Transverse colon (tissue), 4 donors: ENCODE data around the gene GNAL. TPM values are rescaled to one million over a fixed set of nuclear protein-coding genes. Genes with fewer than 3 reads are reported as not detected.

Experiments
- DNase-seq: peaks from one replicate; pipeline ENCODE4 v3.0.0-alpha.2; 2019
- H3K27ac ChIP-seq, 4 donors: fragments of 200-600 bp; sonication (generic); 2 replicates each; pipeline ENCODE4 v1.5.1; 2016 to 2018; ENCODE audit warnings: inconsistent platforms in 4 of 4
- H3K27me3 ChIP-seq: fragments of 200-600 bp; sonication (generic); 2 replicates; pipeline ENCODE4 v1.5.1; 2017; ENCODE audit warnings: inconsistent platforms
- H3K36me3 ChIP-seq, 4 donors: fragments of 200-600 bp; sonication (generic); 2 replicates each; pipeline ENCODE4 v1.5.1; 2017 to 2019; ENCODE audit warnings: inconsistent platforms in 4 of 4
- H3K4me1 ChIP-seq, 4 donors: fragments of 200-600 bp; sonication (generic); 2 replicates each; pipeline ENCODE4 v1.5.1; 2017 to 2020; ENCODE audit warnings: inconsistent platforms in 4 of 4
- H3K4me3 ChIP-seq, 4 donors: fragments of 200-600 bp; sonication (generic); 1 replicate in 1 of 4; 2 replicates in 3 of 4; pipeline versions ENCODE4 v1.5.1 to v1.6.1; 2017 to 2019; ENCODE audit warnings: inconsistent platforms in 4 of 4
- H3K9me3 ChIP-seq, 2 donors: fragments of 200-600 bp; sonication (generic); 2 replicates each; pipeline ENCODE4 v1.5.1; 2017 to 2019; ENCODE audit warnings: inconsistent platforms in 2 of 2
- EP300 ChIP-seq: sonication (generic); formaldehyde crosslinking; IDR thresholded peaks from one replicate; pipeline ENCODE4 v1.6.1; 2017; ENCODE audit warnings: antibody characterized with exemption, low read depth
- POLR2A ChIP-seq: fragments of 450-650 bp; IDR thresholded peaks from one replicate; pipeline ENCODE4 v1.6.1; 2016; ENCODE audit warnings: antibody characterized with exemption, mild to moderate bottlenecking, moderate library complexity
- POLR2AphosphoS5 ChIP-seq, 3 donors: sonication (generic); formaldehyde crosslinking; IDR thresholded peaks; one replicate each; pipeline ENCODE4 v1.6.1; 2016; ENCODE audit warnings: antibody characterized with exemption in 3 of 3
- WGBS, 2 donors: methylation state at CpG; one replicate each; pipeline ENCODE4 v1.1.5; 2018; ENCODE audit warnings: low coverage in 1 of 2; 5-methylcytosine and 5-hydroxymethylcytosine counted together
- in situ Hi-C, 4 donors: fragments of 200-750 bp; cut with MboI; loops; one replicate each; pipeline versions ENCODE4 v1.15.0 to v1.15.1; 2017; ENCODE audit warnings: low sequenced_read_pairs in 3 of 4, low pct_ligation_motif_present in 1 of 4, low pct_unique_long_range_greater_than_20kb in 1 of 4
- intact Hi-C: fragments of 100-400 bp; cut with DNase I; formaldehyde crosslinking; loops from one replicate; pipeline ENCODE4 v1.15.1; 2023; ENCODE audit warnings: low total_unique reads
- total RNA-seq, 4 donors: library from RNA; depleted of rRNA; stranded (reverse); fragments of >200 nt; gene quantifications; one replicate each; pipeline ENCODE4 v1.1.0, GENCODE V29; 2016
- TF ChIP-seq, protein P1 (sequence below), 5 experiments: fragments of 200-600 bp in 3 of 5; fragments of 450-650 bp in 2 of 5; sonication (generic) in 3 of 5; IDR thresholded peaks; 1 replicate in 2 of 5; 2 replicates in 3 of 5; pipeline ENCODE4 v1.5.1; 2016 to 2017; ENCODE audit warnings: antibody characterized with exemption in 5 of 5, inconsistent platforms in 3 of 5, mild to moderate bottlenecking in 2 of 5, moderate library complexity in 1 of 5

GNAL gene
- total RNA-seq, 4 donors from 2014 or later = 2.9 to 7.4 (median 7.2) TPM

DNA sequence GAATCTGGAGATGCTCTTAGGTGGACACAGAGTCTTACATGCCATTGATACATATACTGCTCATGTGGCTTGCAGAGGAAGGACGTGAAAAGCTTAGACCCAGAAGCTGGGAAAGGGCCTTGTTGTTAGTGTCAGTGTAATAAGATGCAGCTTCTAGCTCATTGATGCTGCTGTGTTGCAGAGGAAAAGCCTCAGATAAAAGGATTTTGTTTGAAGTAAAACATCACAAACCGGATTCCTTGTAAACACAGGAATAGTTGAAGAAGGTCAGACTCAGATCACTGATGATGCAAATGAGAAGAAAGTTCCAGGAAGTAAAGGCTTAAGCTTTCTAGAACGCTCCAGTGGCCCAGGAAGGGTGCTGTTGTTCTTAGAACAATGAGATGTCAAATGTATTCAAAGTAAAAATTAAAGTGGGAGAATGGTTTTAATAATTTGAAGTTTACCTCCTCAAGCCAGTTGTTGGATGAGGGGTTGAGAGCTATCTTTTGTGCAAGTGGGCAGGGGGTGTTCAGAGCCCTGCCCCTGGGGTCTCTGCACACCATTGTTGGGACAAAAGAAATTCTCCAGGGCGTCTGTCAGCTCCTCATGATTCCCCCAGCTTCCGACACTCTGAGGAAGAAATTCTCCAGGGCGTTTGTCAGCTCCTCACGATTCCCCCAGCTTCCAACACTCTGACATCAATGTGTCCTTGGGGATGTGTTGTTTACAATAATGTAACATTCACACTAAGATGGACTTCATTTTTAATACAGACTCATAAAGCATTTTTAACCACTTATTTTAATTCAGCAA lies 100.8 kb downstream of the GNAL start:
- DNase-seq = no peak
- H3K9me3 ChIP-seq = no peaks in the 10 kb centered on the region
- in situ Hi-C loops (no loop called here), intact Hi-C loops (no loop called here)
- H3K4me1 ChIP-seq = no peaks in the 10 kb centered on the region
- 61% methylated on average over 3 to 7 of the region's 7 CpGs for WGBS, 2 donors
- TF ChIP-seq, protein P1, sequence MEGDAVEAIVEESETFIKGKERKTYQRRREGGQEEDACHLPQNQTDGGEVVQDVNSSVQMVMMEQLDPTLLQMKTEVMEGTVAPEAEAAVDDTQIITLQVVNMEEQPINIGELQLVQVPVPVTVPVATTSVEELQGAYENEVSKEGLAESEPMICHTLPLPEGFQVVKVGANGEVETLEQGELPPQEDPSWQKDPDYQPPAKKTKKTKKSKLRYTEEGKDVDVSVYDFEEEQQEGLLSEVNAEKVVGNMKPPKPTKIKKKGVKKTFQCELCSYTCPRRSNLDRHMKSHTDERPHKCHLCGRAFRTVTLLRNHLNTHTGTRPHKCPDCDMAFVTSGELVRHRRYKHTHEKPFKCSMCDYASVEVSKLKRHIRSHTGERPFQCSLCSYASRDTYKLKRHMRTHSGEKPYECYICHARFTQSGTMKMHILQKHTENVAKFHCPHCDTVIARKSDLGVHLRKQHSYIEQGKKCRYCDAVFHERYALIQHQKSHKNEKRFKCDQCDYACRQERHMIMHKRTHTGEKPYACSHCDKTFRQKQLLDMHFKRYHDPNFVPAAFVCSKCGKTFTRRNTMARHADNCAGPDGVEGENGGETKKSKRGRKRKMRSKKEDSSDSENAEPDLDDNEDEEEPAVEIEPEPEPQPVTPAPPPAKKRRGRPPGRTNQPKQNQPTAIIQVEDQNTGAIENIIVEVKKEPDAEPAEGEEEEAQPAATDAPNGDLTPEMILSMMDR (IDR thresholded peaks at IDR 0.05) = no peak
- TF ChIP-seq POLR2AphosphoS5 (IDR thresholded peaks at IDR 0.05) = no peak
- no peak for TF ChIP-seq POLR2A
- no peak for TF ChIP-seq EP300
- no peaks in the 10 kb centered on the region for H3K36me3 ChIP-seq
- H3K4me3 ChIP-seq = no peak overlapping the region
- H3K27ac ChIP-seq = no peak overlapping the region
- no peaks in the 10 kb centered on the region for H3K27me3 ChIP-seq

- in situ Hi-C loops = no loop called here
- Histone ChIP-seq H3K36me3 (no peaks in the 10 kb centered on the region), H3K27me3 (no peaks in the 10 kb centered on the region), H3K4me3 (no peak overlapping the region), H3K9me3 (no peaks in the 10 kb centered on the region), H3K4me1 (no peaks in the 10 kb centered on the region), H3K27ac (no peak overlapping the region)
- intact Hi-C loops = no loop called here
- no peak for DNase-seq
- no peak for TF ChIP-seq EP300
- TF ChIP-seq, protein P1 (IDR thresholded peaks at IDR 0.05) = no peak
- TF ChIP-seq POLR2AphosphoS5 (IDR thresholded peaks at IDR 0.05) = no peak
- TF ChIP-seq POLR2A = no peak
- 74 to 75% methylated on average over 2 to 3 of the region's 3 CpGs for WGBS, 2 donors
Observed at GRCh38 chr18:11791131-11791530, 102.1 kb downstream of the GNAL start.

GRCh38 chr18:11792632-11793031 lies 103.6 kb downstream of the GNAL start:
- Histone ChIP-seq H3K4me1 (no peaks in the 10 kb centered on the region), H3K4me3 (no peak overlapping the region), H3K27ac (no peak overlapping the region), H3K27me3 (no peaks in the 10 kb centered on the region), H3K9me3 (no peaks in the 10 kb centered on the region), H3K36me3 (no peaks in the 10 kb centered on the region)
- intact Hi-C loops (no loop called here), in situ Hi-C loops (no loop called here)
- no peak for TF ChIP-seq EP300
- no peak for TF ChIP-seq POLR2AphosphoS5 (IDR thresholded peaks at IDR 0.05)
- TF ChIP-seq, protein P1 (IDR thresholded peaks at IDR 0.05) = no peak
- no peak for TF ChIP-seq POLR2A
- DNase-seq = no peak

DNA sequence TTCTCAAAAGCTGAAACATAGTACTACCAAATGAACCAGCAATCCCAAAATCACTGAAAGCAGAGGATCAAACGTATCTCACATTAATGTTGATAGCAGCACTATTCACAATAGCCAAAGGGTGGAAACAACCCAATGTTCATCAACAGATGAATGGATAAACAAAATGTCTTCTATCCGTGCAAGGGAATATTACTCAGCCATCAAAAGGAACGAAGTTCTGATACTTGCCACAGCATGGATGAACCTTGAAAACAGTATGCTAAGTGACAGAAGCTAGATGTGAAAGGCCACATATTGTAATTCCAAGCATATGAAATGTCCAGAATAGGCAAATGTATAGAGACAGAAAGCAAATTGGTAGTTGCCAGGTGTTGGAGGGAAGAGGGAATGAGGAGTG lies 105.1 kb downstream of the GNAL start:
- Histone ChIP-seq H3K9me3 (no peaks in the 10 kb centered on the region), H3K4me3 (no peak overlapping the region), H3K4me1 (no peaks in the 10 kb centered on the region), H3K36me3 (no peaks in the 10 kb centered on the region), H3K27me3 (no peaks in the 10 kb centered on the region), H3K27ac (no peak overlapping the region)
- intact Hi-C loops = no loop called here
- in situ Hi-C loops = no loop called here
- DNase-seq = no peak
- 80 to 84% methylated on average over 2 to 3 of the region's 3 CpGs for WGBS, 2 donors
- TF ChIP-seq, protein P1 (IDR thresholded peaks at IDR 0.05) = no peak
- no peak for TF ChIP-seq EP300
- TF ChIP-seq POLR2AphosphoS5 (IDR thresholded peaks at IDR 0.05) = no peak
- no peak for TF ChIP-seq POLR2A
